HepG2 (cell line): ENCODE measurements around the gene WFDC10B.

ENCODE experiments used
- CBX5 ChIP-seq: sonication (generic); formaldehyde crosslinking; IDR thresholded peaks from 2 replicates; pipeline ENCODE4 v1.4.0; 2020; ENCODE audit warnings: missing genetic modification reagents, borderline replicate concordance
- IRF2 ChIP-seq: IDR thresholded peaks from 2 replicates; pipeline ENCODE4 v1.6.1; 2018; ENCODE audit warnings: missing genetic modification reagents, missing compliant biosample characterization
- KDM6A ChIP-seq: IDR thresholded peaks from 2 replicates; pipeline ENCODE4 v1.6.1; 2016; ENCODE audit warnings: low read depth
- NFIC ChIP-seq: IDR thresholded peaks from 2 replicates; pipeline ENCODE4 v1.6.1; 2012; ENCODE audit warnings: mild to moderate bottlenecking, low read length, inconsistent platforms
- ZNF263 ChIP-seq: sonication (generic); formaldehyde crosslinking; IDR thresholded peaks from 2 replicates; pipeline ENCODE4 v1.4.0; 2020; ENCODE audit warnings: missing genetic modification reagents
- ZNF558 ChIP-seq: sonication (generic); formaldehyde crosslinking; IDR thresholded peaks from 2 replicates; pipeline ENCODE4 v1.9.0; 2022; ENCODE audit warnings: mild to moderate bottlenecking, missing genetic modification reagents, borderline replicate concordance
- TF ChIP-seq, protein P1 (sequence below): fragments of 450-650 bp; IDR thresholded peaks from 2 replicates; pipeline ENCODE4 v1.6.1; 2017
- TF ChIP-seq, protein P2 (sequence below): sonication (generic); formaldehyde crosslinking; IDR thresholded peaks from 2 replicates; pipeline ENCODE4 v1.5.0; 2020; ENCODE audit warnings: mild to moderate bottlenecking, missing genetic modification reagents
- TF ChIP-seq, protein P3 (sequence below): sonication (generic); formaldehyde crosslinking; IDR thresholded peaks from 2 replicates; pipeline ENCODE4 v1.4.0; 2020; ENCODE audit warnings: mild to moderate bottlenecking, missing genetic modification reagents
- TF ChIP-seq, protein P4 (sequence below): sonication (generic); formaldehyde crosslinking; IDR thresholded peaks from 2 replicates; pipeline ENCODE4 v1.5.0; 2020; ENCODE audit warnings: mild to moderate bottlenecking, missing genetic modification reagents, moderate library complexity
- TF ChIP-seq, protein P5 (sequence below): sonication (generic); formaldehyde crosslinking; IDR thresholded peaks from 2 replicates; pipeline ENCODE4 v1.4.0; 2020; ENCODE audit warnings: low read depth, mild to moderate bottlenecking, missing genetic modification reagents
- TF ChIP-seq, protein P6 (sequence below): IDR thresholded peaks from 2 replicates; pipeline ENCODE4 v1.6.1; 2012; ENCODE audit warnings: low read depth, low read length, improper control_type of control experiment
- TF ChIP-seq, protein P7 (sequence below): sonication (generic); formaldehyde crosslinking; IDR thresholded peaks from 2 replicates; pipeline ENCODE4 v1.5.1; 2020; ENCODE audit warnings: mild to moderate bottlenecking, missing genetic modification reagents, moderate library complexity

DNA sequence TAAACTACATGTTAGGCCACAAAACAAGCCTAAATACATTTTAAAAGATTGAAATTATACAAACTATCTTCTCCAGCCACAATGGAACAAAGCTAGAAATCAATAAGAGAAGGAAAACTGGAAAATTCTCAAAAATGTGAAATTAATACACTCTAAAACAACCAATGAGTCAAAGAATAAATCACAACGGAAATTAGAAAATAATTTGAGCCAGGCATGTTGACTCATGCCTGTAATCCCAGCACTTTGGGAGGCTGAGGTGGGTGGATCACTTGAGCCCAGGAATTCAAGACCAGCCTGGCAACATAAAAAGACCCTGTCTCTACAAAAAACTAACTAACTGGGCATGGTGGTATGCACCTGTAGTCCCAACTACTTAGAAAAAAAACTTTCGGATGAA, 9.3 kb downstream of the WFDC10B start:
- TF ChIP-seq, protein P1, sequence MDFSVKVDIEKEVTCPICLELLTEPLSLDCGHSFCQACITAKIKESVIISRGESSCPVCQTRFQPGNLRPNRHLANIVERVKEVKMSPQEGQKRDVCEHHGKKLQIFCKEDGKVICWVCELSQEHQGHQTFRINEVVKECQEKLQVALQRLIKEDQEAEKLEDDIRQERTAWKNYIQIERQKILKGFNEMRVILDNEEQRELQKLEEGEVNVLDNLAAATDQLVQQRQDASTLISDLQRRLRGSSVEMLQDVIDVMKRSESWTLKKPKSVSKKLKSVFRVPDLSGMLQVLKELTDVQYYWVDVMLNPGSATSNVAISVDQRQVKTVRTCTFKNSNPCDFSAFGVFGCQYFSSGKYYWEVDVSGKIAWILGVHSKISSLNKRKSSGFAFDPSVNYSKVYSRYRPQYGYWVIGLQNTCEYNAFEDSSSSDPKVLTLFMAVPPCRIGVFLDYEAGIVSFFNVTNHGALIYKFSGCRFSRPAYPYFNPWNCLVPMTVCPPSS = no peak
- TF ChIP-seq, protein P2, sequence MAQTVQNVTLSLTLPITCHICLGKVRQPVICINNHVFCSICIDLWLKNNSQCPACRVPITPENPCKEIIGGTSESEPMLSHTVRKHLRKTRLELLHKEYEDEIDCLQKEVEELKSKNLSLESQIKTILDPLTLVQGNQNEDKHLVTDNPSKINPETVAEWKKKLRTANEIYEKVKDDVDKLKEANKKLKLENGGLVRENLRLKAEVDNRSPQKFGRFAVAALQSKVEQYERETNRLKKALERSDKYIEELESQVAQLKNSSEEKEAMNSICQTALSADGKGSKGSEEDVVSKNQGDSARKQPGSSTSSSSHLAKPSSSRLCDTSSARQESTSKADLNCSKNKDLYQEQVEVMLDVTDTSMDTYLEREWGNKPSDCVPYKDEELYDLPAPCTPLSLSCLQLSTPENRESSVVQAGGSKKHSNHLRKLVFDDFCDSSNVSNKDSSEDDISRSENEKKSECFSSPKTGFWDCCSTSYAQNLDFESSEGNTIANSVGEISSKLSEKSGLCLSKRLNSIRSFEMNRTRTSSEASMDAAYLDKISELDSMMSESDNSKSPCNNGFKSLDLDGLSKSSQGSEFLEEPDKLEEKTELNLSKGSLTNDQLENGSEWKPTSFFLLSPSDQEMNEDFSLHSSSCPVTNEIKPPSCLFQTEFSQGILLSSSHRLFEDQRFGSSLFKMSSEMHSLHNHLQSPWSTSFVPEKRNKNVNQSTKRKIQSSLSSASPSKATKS (CRISPR knock-in tag) = no peak
- TF ChIP-seq, protein P3, sequence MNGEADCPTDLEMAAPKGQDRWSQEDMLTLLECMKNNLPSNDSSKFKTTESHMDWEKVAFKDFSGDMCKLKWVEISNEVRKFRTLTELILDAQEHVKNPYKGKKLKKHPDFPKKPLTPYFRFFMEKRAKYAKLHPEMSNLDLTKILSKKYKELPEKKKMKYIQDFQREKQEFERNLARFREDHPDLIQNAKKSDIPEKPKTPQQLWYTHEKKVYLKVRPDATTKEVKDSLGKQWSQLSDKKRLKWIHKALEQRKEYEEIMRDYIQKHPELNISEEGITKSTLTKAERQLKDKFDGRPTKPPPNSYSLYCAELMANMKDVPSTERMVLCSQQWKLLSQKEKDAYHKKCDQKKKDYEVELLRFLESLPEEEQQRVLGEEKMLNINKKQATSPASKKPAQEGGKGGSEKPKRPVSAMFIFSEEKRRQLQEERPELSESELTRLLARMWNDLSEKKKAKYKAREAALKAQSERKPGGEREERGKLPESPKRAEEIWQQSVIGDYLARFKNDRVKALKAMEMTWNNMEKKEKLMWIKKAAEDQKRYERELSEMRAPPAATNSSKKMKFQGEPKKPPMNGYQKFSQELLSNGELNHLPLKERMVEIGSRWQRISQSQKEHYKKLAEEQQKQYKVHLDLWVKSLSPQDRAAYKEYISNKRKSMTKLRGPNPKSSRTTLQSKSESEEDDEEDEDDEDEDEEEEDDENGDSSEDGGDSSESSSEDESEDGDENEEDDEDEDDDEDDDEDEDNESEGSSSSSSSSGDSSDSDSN (CRISPR knock-in tag) = no peak
- TF ChIP-seq ZNF558 (CRISPR knock-in tag) = no peak
- no peak for TF ChIP-seq KDM6A (CRISPR knock-in tag)
- TF ChIP-seq CBX5 = no peak
- TF ChIP-seq, protein P4, sequence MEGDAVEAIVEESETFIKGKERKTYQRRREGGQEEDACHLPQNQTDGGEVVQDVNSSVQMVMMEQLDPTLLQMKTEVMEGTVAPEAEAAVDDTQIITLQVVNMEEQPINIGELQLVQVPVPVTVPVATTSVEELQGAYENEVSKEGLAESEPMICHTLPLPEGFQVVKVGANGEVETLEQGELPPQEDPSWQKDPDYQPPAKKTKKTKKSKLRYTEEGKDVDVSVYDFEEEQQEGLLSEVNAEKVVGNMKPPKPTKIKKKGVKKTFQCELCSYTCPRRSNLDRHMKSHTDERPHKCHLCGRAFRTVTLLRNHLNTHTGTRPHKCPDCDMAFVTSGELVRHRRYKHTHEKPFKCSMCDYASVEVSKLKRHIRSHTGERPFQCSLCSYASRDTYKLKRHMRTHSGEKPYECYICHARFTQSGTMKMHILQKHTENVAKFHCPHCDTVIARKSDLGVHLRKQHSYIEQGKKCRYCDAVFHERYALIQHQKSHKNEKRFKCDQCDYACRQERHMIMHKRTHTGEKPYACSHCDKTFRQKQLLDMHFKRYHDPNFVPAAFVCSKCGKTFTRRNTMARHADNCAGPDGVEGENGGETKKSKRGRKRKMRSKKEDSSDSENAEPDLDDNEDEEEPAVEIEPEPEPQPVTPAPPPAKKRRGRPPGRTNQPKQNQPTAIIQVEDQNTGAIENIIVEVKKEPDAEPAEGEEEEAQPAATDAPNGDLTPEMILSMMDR (CRISPR knock-in tag) = no peak
- no peak for TF ChIP-seq NFIC
- TF ChIP-seq ZNF263 (CRISPR knock-in tag) = no peak
- TF ChIP-seq IRF2 (CRISPR knock-in tag) = no peak
- TF ChIP-seq, protein P5, sequence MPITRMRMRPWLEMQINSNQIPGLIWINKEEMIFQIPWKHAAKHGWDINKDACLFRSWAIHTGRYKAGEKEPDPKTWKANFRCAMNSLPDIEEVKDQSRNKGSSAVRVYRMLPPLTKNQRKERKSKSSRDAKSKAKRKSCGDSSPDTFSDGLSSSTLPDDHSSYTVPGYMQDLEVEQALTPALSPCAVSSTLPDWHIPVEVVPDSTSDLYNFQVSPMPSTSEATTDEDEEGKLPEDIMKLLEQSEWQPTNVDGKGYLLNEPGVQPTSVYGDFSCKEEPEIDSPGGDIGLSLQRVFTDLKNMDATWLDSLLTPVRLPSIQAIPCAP = no peak
- TF ChIP-seq, protein P6, sequence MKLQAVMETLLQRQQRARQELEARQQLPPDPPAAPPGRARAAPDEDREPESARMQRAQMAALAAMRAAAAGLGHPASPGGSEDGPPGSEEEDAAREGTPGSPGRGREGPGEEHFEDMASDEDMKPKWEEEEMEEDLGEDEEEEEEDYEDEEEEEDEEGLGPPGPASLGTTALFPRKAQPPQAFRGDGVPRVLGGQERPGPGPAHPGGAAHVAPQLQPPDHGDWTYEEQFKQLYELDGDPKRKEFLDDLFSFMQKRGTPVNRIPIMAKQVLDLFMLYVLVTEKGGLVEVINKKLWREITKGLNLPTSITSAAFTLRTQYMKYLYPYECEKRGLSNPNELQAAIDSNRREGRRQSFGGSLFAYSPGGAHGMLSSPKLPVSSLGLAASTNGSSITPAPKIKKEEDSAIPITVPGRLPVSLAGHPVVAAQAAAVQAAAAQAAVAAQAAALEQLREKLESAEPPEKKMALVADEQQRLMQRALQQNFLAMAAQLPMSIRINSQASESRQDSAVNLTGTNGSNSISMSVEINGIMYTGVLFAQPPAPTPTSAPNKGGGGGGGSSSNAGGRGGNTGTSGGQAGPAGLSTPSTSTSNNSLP = no peak
- TF ChIP-seq, protein P7, sequence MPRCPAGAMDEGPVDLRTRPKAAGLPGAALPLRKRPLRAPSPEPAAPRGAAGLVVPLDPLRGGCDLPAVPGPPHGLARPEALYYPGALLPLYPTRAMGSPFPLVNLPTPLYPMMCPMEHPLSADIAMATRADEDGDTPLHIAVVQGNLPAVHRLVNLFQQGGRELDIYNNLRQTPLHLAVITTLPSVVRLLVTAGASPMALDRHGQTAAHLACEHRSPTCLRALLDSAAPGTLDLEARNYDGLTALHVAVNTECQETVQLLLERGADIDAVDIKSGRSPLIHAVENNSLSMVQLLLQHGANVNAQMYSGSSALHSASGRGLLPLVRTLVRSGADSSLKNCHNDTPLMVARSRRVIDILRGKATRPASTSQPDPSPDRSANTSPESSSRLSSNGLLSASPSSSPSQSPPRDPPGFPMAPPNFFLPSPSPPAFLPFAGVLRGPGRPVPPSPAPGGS (CRISPR knock-in tag) = no peak
